Keratinocyte (primary cell): ENCODE measurements around the gene DYTN. TPM values are rescaled to one million over a fixed set of nuclear protein-coding genes. Genes with fewer than 3 reads are reported as not detected.

Experiments used
- DNase-seq: peaks from one replicate; pipeline ENCODE4 v3.0.0-alpha.2; 2011; ENCODE audit warnings: low read depth, missing footprints, low spot score
- FAIRE-seq: peaks from 2 replicates; lab custom pipeline; 2011; peaks lifted over from hg19 to GRCh38; lab: Jason Lieb, UNC
- H2AFZ ChIP-seq: 2 replicates; pipeline ENCODE4 v1.6.0; 2012; ENCODE audit warnings: low read length, control low read depth, inconsistent platforms; ENCODE audit not compliant: control insufficient read depth
- H3K27ac ChIP-seq: 2 replicates; pipeline ENCODE4 v1.5.1; 2011; ENCODE audit warnings: low read length; ENCODE audit not compliant: control insufficient read depth, insufficient read depth
- H3K27me3 ChIP-seq: 3 replicates; pipeline ENCODE4 v1.6.0; 2011; ENCODE audit warnings: low read length; ENCODE audit not compliant: control insufficient read depth, insufficient read depth; ENCODE audit errors: extremely low read depth
- H3K36me3 ChIP-seq, 2 experiments: 2 replicates in 1 of 2; 3 replicates in 1 of 2; pipeline ENCODE4 v1.5.1; 2011; ENCODE audit warnings: low read length in 2 of 2, mild to moderate bottlenecking in 1 of 2; ENCODE audit not compliant: control insufficient read depth in 2 of 2, insufficient read depth in 2 of 2; ENCODE audit errors: extremely low read depth in 1 of 2
- H3K4me1 ChIP-seq: 3 replicates; pipeline ENCODE4 v1.5.1; 2011; ENCODE audit warnings: low read length; ENCODE audit not compliant: control insufficient read depth, insufficient read depth; ENCODE audit errors: extremely low read depth
- H3K4me2 ChIP-seq: 3 replicates; pipeline ENCODE4 v1.6.0; 2011; ENCODE audit warnings: low read depth, low read length; ENCODE audit not compliant: control insufficient read depth, insufficient read depth; ENCODE audit errors: extremely low read depth
- H3K4me3 ChIP-seq, 3 experiments: fragments of 200-600 bp in 1 of 3; sonication (generic) in 1 of 3; 2 replicates in 2 of 3; 3 replicates in 1 of 3; pipeline ENCODE4 v1.5.1; 2011 to 2016; ENCODE audit warnings: low read length in 3 of 3, mild to moderate bottlenecking in 3 of 3, control low read depth in 2 of 3, inconsistent platforms in 1 of 3, low read depth in 1 of 3, mixed read lengths in 1 of 3, mixed run types in 1 of 3, moderate library complexity in 1 of 3; ENCODE audit not compliant: control insufficient read depth in 2 of 3, insufficient read depth in 2 of 3; ENCODE audit errors: extremely low read depth in 1 of 3
- H3K79me2 ChIP-seq: 2 replicates; pipeline ENCODE4 v1.6.0; 2012; ENCODE audit warnings: low read length; ENCODE audit not compliant: control insufficient read depth, insufficient read depth
- H3K9ac ChIP-seq: 3 replicates; pipeline ENCODE4 v1.6.0; 2011; ENCODE audit warnings: low read length; ENCODE audit not compliant: control insufficient read depth, insufficient read depth; ENCODE audit errors: extremely low read depth
- H3K9me1 ChIP-seq: 3 replicates; pipeline ENCODE4 v1.6.0; 2011; ENCODE audit warnings: low read length; ENCODE audit not compliant: control insufficient read depth, insufficient read depth; ENCODE audit errors: extremely low read depth
- H3K9me3 ChIP-seq: 2 replicates; pipeline ENCODE4 v1.5.1; 2012; ENCODE audit warnings: low read depth, low read length; ENCODE audit not compliant: control insufficient read depth
- H4K20me1 ChIP-seq: 3 replicates; pipeline ENCODE4 v1.6.0; 2011; ENCODE audit warnings: low read length; ENCODE audit not compliant: control insufficient read depth, insufficient read depth; ENCODE audit errors: extremely low read depth
- EZH2 ChIP-seq: IDR thresholded peaks from one replicate; pipeline ENCODE4 v1.6.1; 2012; ENCODE audit warnings: inconsistent platforms, mild to moderate bottlenecking, low read length, moderate library complexity
- dilution Hi-C: fragments of 300-500 bp; cut with MboI; formaldehyde crosslinking; loops from one replicate; pipeline ENCODE4 v1.7.0; 2020; ENCODE audit warnings: low sequenced_read_pairs; ENCODE audit not compliant: extremely low pct_ligation_motif_present
- polyA plus RNA-seq, 5 experiments: library from polyadenylated mRNA; depleted of rRNA in 3 of 5; stranded (reverse) in 3 of 5; stranded (forward) in 1 of 5; unstranded in 1 of 5; fragments of >200 nt; gene quantifications; 1 replicate in 1 of 5; 2 replicates in 3 of 5; 3 replicates in 1 of 5; pipeline versions ENCODE4 v1.2.1 to v1.2.3, GENCODE V29; 2011 to 2012; ENCODE audit warnings: missing spikeins in 2 of 5, low read depth in 1 of 5, low replicate concordance in 1 of 5
- TF ChIP-seq, protein P1 (sequence below), 3 experiments: IDR thresholded peaks in 1 of 3; conservative IDR thresholded peaks in 1 of 3; optimal IDR thresholded peaks in 1 of 3; 2 replicates in 2 of 3; 3 replicates in 1 of 3; pipeline versions ENCODE3 to v1.5.1; 2011; ENCODE audit warnings: low read length in 3 of 3, mild to moderate bottlenecking in 3 of 3, moderate library complexity in 2 of 3, control low read depth in 1 of 3, inconsistent platforms in 1 of 3; ENCODE audit not compliant: insufficient read depth in 2 of 3; ENCODE audit errors: extremely low read depth in 1 of 3

Gene DYTN
- polyA plus RNA-seq, 1 donor (not counting 4 experiments of a cell fraction or from before 2014, with no cell fraction given), result not detected

DNA sequence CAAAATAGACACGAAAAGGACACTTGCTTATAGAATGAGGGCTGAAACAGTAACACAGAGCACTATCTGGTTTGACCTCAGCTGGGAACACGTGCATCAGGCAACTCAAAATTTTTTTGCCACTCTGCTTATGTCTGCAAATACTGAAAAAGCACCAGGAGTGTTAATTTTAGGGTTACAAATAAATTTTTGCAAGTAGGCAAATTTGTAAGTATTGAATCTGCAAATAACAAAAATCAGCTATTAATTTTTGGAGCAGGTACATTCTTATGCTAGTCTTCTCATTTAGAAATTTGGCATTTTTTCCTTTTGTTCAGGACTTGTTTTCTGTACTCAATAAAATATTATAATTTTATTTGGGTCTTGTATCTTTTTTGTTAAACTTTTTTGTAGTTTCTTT lies 29.7 kb downstream of the DYTN start:
- no peak for TF ChIP-seq EZH2
- TF ChIP-seq, protein P1, sequence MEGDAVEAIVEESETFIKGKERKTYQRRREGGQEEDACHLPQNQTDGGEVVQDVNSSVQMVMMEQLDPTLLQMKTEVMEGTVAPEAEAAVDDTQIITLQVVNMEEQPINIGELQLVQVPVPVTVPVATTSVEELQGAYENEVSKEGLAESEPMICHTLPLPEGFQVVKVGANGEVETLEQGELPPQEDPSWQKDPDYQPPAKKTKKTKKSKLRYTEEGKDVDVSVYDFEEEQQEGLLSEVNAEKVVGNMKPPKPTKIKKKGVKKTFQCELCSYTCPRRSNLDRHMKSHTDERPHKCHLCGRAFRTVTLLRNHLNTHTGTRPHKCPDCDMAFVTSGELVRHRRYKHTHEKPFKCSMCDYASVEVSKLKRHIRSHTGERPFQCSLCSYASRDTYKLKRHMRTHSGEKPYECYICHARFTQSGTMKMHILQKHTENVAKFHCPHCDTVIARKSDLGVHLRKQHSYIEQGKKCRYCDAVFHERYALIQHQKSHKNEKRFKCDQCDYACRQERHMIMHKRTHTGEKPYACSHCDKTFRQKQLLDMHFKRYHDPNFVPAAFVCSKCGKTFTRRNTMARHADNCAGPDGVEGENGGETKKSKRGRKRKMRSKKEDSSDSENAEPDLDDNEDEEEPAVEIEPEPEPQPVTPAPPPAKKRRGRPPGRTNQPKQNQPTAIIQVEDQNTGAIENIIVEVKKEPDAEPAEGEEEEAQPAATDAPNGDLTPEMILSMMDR (optimal IDR thresholded peaks at IDR 0.05 in 1 of 3, IDR thresholded peaks at IDR 0.05 in 1 of 3, conservative IDR thresholded peaks at IDR 0.05 in 1 of 3; ENCODE audit: extremely low read depth in 1 of 3, insufficient read depth in 2 of 3, low read length in 3 of 3), result no peak
- no peak for FAIRE-seq
- H3K9me3 ChIP-seq, result no peaks in the 10 kb centered on the region
- dilution Hi-C loops, result no loop called here
- H4K20me1 ChIP-seq, result no peaks in the 10 kb centered on the region
- H3K27me3 ChIP-seq, result peaks cover 4% of the 10 kb centered on the region
- no peak overlapping the region for H3K9ac ChIP-seq
- no peaks in the 10 kb centered on the region for H3K4me1 ChIP-seq
- no peak overlapping the region for H3K27ac ChIP-seq
- no peak overlapping the region for H3K4me2 ChIP-seq
- no peaks in the 10 kb centered on the region for H3K79me2 ChIP-seq
- H3K4me3 ChIP-seq, result no peak overlapping the region
- H3K36me3 ChIP-seq, result no peaks in the 10 kb centered on the region
- H2AFZ ChIP-seq, result no peak overlapping the region
- DNase-seq, result no peak
- H3K9me1 ChIP-seq, result no peaks in the 10 kb centered on the region

DNA sequence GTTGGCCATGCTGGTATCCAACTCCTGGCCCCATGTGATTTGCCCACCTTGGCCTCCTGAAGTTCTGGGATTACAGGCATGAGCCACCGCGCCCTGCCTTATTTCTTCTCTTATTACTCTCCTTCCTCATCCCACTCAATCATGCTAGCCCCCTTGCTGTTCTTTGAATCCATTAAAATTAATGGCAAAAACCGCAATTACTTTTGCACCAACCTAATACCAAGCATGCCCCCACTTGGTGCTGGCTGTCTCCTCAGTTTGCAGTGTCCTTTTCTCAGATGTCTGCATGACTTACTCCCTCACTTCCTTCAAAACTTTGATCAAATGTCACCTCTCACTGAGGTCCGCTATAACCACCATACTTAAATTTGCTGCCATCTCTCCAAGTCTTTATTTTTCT lies 34.6 kb downstream of the DYTN start:
- H3K4me3 ChIP-seq, result no peak overlapping the region
- TF ChIP-seq EZH2, result no peak
- TF ChIP-seq, protein P1 (optimal IDR thresholded peaks at IDR 0.05 in 1 of 3, IDR thresholded peaks at IDR 0.05 in 1 of 3, conservative IDR thresholded peaks at IDR 0.05 in 1 of 3; ENCODE audit: extremely low read depth in 1 of 3, insufficient read depth in 2 of 3, low read length in 3 of 3), result no peak
- H3K79me2 ChIP-seq, result no peaks in the 10 kb centered on the region
- no peak overlapping the region for H3K4me2 ChIP-seq
- no peak overlapping the region for H2AFZ ChIP-seq
- FAIRE-seq (no peak), DNase-seq (no peak)
- no peaks in the 10 kb centered on the region for H4K20me1 ChIP-seq
- H3K9ac ChIP-seq, result no peak overlapping the region
- H3K4me1 ChIP-seq, result no peaks in the 10 kb centered on the region
- H3K9me3 ChIP-seq, result no peaks in the 10 kb centered on the region
- no peaks in the 10 kb centered on the region for H3K36me3 ChIP-seq
- no peaks in the 10 kb centered on the region for H3K9me1 ChIP-seq
- dilution Hi-C loops, result no loop called here
- peaks cover 7% of the 10 kb centered on the region for H3K27me3 ChIP-seq
- H3K27ac ChIP-seq, result no peak overlapping the region
